Esophagus squamous epithelium (tissue), 4 donors: ENCODE measurements around the gene TAF9B.

Experiments used
- POLR2A ChIP-seq, 4 donors: fragments of 450-650 bp; IDR thresholded peaks; one replicate each; pipeline ENCODE4 v1.6.1; 2017; ENCODE audit warnings: antibody characterized with exemption in 4 of 4, mild to moderate bottlenecking in 4 of 4, moderate library complexity in 3 of 4
- TF ChIP-seq, protein P1 (sequence below), 6 experiments: fragments of 450-650 bp in 4 of 6; fragments of 200-600 bp in 2 of 6; sonication (generic) in 2 of 6; IDR thresholded peaks; one replicate each; pipeline ENCODE4 v1.5.1; 2016 to 2019; ENCODE audit warnings: antibody characterized with exemption in 6 of 6, mild to moderate bottlenecking in 4 of 6, moderate library complexity in 4 of 6

DNA sequence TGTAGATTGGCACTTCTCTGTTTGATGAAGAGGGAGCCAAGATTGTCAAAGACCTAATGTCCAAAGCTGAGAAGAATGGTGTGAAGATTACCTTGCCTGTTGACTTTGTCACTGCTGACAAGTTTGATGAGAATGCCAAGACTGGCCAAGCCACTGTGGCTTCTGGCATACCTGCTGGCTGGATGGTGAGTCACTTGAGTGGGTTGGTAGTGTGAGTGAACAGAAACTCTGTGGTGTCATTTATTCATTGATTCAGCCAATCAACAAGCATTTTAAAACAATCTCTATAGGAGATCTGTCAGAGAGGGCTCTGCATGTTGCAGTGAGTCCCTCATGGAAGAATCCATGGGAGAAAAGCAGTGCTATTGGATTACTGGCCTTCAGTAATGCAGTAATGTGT lies 16.3 kb downstream of the TAF9B start:
- TF ChIP-seq, protein P1, sequence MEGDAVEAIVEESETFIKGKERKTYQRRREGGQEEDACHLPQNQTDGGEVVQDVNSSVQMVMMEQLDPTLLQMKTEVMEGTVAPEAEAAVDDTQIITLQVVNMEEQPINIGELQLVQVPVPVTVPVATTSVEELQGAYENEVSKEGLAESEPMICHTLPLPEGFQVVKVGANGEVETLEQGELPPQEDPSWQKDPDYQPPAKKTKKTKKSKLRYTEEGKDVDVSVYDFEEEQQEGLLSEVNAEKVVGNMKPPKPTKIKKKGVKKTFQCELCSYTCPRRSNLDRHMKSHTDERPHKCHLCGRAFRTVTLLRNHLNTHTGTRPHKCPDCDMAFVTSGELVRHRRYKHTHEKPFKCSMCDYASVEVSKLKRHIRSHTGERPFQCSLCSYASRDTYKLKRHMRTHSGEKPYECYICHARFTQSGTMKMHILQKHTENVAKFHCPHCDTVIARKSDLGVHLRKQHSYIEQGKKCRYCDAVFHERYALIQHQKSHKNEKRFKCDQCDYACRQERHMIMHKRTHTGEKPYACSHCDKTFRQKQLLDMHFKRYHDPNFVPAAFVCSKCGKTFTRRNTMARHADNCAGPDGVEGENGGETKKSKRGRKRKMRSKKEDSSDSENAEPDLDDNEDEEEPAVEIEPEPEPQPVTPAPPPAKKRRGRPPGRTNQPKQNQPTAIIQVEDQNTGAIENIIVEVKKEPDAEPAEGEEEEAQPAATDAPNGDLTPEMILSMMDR (IDR thresholded peaks at IDR 0.05) = no peak
- no peak for TF ChIP-seq POLR2A (IDR thresholded peaks at IDR 0.05)
